NOMO-1 treated with dmso at 0.1 percent for 144 hours (cell line): ENCODE measurements around the gene TTC7B.

Experiments used
- DNase-seq: peaks from one replicate; lab custom pipeline; 2025; ENCODE audit not compliant: unreplicated experiment; lab: John Stamatoyannopoulos, UW

Gene TTC7B

GRCh38 chr14:90807060-90807459, 9.2 kb downstream of the TTC7B start:
- DNase-seq = no peak

- DNase-seq = no peak
Observed at GRCh38 chr14:90805662-90806540, 10.3 kb downstream of the TTC7B start.

- no peak for DNase-seq
Observed at GRCh38 chr14:90805084-90805391, 11.2 kb downstream of the TTC7B start.

- no peak for DNase-seq
Observed at GRCh38 chr14:90804292-90805083, 11.7 kb downstream of the TTC7B start.

GRCh38 chr14:90803249-90803648, 13.0 kb downstream of the TTC7B start:
- DNase-seq = no peak

- no peak for DNase-seq
Observed at GRCh38 chr14:90799420-90799819, 16.8 kb downstream of the TTC7B start.

- DNase-seq = no peak
Observed at GRCh38 chr14:90797919-90798318, 18.3 kb downstream of the TTC7B start.

GRCh38 chr14:90797451-90797850, 18.8 kb downstream of the TTC7B start:
- no peak for DNase-seq

- no peak for DNase-seq
Observed at GRCh38 chr14:90796329-90796728, 19.9 kb downstream of the TTC7B start.

GRCh38 chr14:90795744-90796143, 20.5 kb downstream of the TTC7B start:
- no peak for DNase-seq

- no peak for DNase-seq
Observed at GRCh38 chr14:90791486-90791885, 24.7 kb downstream of the TTC7B start.

GRCh38 chr14:90788031-90788430, 28.2 kb downstream of the TTC7B start:
- DNase-seq = peak; percentile 70

GRCh38 chr14:90785876-90786450, 30.3 kb downstream of the TTC7B start:
- no peak for DNase-seq

- DNase-seq = no peak
Observed at GRCh38 chr14:90785471-90785870, 30.8 kb downstream of the TTC7B start.

GRCh38 chr14:90784621-90785270, 31.5 kb downstream of the TTC7B start:
- DNase-seq = no peak

GRCh38 chr14:90783344-90783743, 32.9 kb downstream of the TTC7B start:
- no peak for DNase-seq

GRCh38 chr14:90782892-90783291, 33.3 kb downstream of the TTC7B start:
- DNase-seq = no peak

- no peak for DNase-seq
Observed at GRCh38 chr14:90781876-90782275, 34.4 kb downstream of the TTC7B start.

- DNase-seq = no peak
Observed at GRCh38 chr14:90781344-90781761, 34.9 kb downstream of the TTC7B start.

GRCh38 chr14:90780519-90780918, 35.7 kb downstream of the TTC7B start:
- no peak for DNase-seq

- no peak for DNase-seq
Observed at GRCh38 chr14:90778571-90779255, 37.5 kb downstream of the TTC7B start.
